ENCODE data around the gene HOXD12.

Gene HOXD12

GRCh38 chr2:176092270-176093144, 7.1 kb upstream of the HOXD12 start, which contains the start of gene HOXD13:
Gene HOXD13 (plus strand): TSS chr2:176092721. CDS start chr2:176092891, 170 bp downstream.
- H3K27me3 ChIP-seq (replicated peaks; ENCODE audit: insufficient read depth, low read length), result 0 out of 2 replicates have a peak, but pooled peaks cover 9% of the 10 kb centered on the region
- H3K9me2 ChIP-seq (replicated peaks; ENCODE audit: insufficient read depth, low read length), result no peaks in the 10 kb centered on the region
- no peaks in the 10 kb centered on the region for H4K20me1 ChIP-seq (ENCODE audit: insufficient read depth, low read length)
- H3F3A ChIP-seq (ENCODE audit: insufficient read depth, low read length), result peaks cover 17% of the 10 kb centered on the region
- no peak within 1 kb of the TSS for H3K27ac ChIP-seq (ENCODE audit: low read length)
- H3K4me1 ChIP-seq (ENCODE audit: low read length), result 0 out of 2 replicates have a peak, but pooled peaks cover 5% of the 10 kb centered on the region
- no peak within 1 kb of the TSS for H3K4me2 ChIP-seq (ENCODE audit: low read depth, low read length)
- H3K4me3 ChIP-seq (ENCODE audit: low read length), result no peak within 1 kb of the TSS
- H2AFZ ChIP-seq (ENCODE audit: low read length), result no peak within 1 kb of the TSS
- no peak for DNase-seq
- no peaks in the 10 kb centered on the region for H3K9me3 ChIP-seq (replicated peaks; ENCODE audit: insufficient read depth, low read length)
- H3K36me3 ChIP-seq (replicated peaks; ENCODE audit: insufficient read depth, low read length), result no peaks in the 10 kb centered on the region
- no peaks in the 10 kb centered on the region for H3K79me2 ChIP-seq (ENCODE audit: low read length)
- no peak within 1 kb of the TSS for H3K9ac ChIP-seq (ENCODE audit: low read length)
- TF ChIP-seq EZH2 (optimal IDR thresholded peaks at IDR 0.05; ENCODE audit: low read depth, low read length), result no peak
- no peak for TF ChIP-seq EZH2phosphoT487 (IDR thresholded peaks at IDR 0.05; ENCODE audit: low read length)
- TF ChIP-seq CTCF (IDR thresholded peaks at IDR 0.05; ENCODE audit: low read length), result no peak

GRCh38 chr2:176093145-176093897, 6.3 kb upstream of the HOXD12 start:
- Histone ChIP-seq H4K20me1 (ENCODE audit: insufficient read depth, low read length) (no peaks in the 10 kb centered on the region), H3K9ac (ENCODE audit: low read length) (no peak overlapping the region), H2AFZ (ENCODE audit: low read length) (no peak overlapping the region), H3K4me1 (ENCODE audit: low read length) (0 out of 2 replicates have a peak, but pooled peaks cover 5% of the 10 kb centered on the region), H3K4me3 (ENCODE audit: low read length) (no peak overlapping the region), H3K4me2 (ENCODE audit: low read depth, low read length) (no peak overlapping the region), H3F3A (ENCODE audit: insufficient read depth, low read length) (peaks cover 17% of the 10 kb centered on the region), H3K27ac (ENCODE audit: low read length) (no peak overlapping the region), H3K79me2 (ENCODE audit: low read length) (no peaks in the 10 kb centered on the region), H3K36me3 (replicated peaks; ENCODE audit: insufficient read depth, low read length) (no peaks in the 10 kb centered on the region), H3K9me2 (replicated peaks; ENCODE audit: insufficient read depth, low read length) (no peaks in the 10 kb centered on the region), H3K9me3 (replicated peaks; ENCODE audit: insufficient read depth, low read length) (no peaks in the 10 kb centered on the region), H3K27me3 (replicated peaks; ENCODE audit: insufficient read depth, low read length) (0 out of 2 replicates have a peak, but pooled peaks cover 9% of the 10 kb centered on the region)
- no peak for DNase-seq
- TF ChIP-seq EZH2phosphoT487 (IDR thresholded peaks at IDR 0.05; ENCODE audit: low read length), result no peak
- no peak for TF ChIP-seq EZH2 (optimal IDR thresholded peaks at IDR 0.05; ENCODE audit: low read depth, low read length)
- no peak for TF ChIP-seq CTCF (IDR thresholded peaks at IDR 0.05; ENCODE audit: low read length)

- no peak overlapping the region for H3K4me2 ChIP-seq (ENCODE audit: low read depth, low read length)
Measured at GRCh38 chr2:176093898-176094249, 5.7 kb upstream of the HOXD12 start.

More at GRCh38 chr2:176093898-176094249, 5.7 kb upstream of the HOXD12 start:
- H3F3A ChIP-seq (ENCODE audit: insufficient read depth, low read length), result peaks cover 17% of the 10 kb centered on the region
- H3K9me2 ChIP-seq (replicated peaks; ENCODE audit: insufficient read depth, low read length), result no peaks in the 10 kb centered on the region
- H3K9me3 ChIP-seq (replicated peaks; ENCODE audit: insufficient read depth, low read length), result no peaks in the 10 kb centered on the region
- no peak overlapping the region for H3K4me3 ChIP-seq (ENCODE audit: low read length)
- TF ChIP-seq EZH2 (optimal IDR thresholded peaks at IDR 0.05; ENCODE audit: low read depth, low read length), result no peak
- no peak for TF ChIP-seq EZH2phosphoT487 (IDR thresholded peaks at IDR 0.05; ENCODE audit: low read length)
- TF ChIP-seq CTCF (IDR thresholded peaks at IDR 0.05; ENCODE audit: low read length), result no peak
- H4K20me1 ChIP-seq (ENCODE audit: insufficient read depth, low read length), result no peaks in the 10 kb centered on the region
- H3K79me2 ChIP-seq (ENCODE audit: low read length), result no peaks in the 10 kb centered on the region
- no peaks in the 10 kb centered on the region for H3K36me3 ChIP-seq (replicated peaks; ENCODE audit: insufficient read depth, low read length)
- H3K27me3 ChIP-seq (replicated peaks; ENCODE audit: insufficient read depth, low read length), result peaks cover 5% of the 10 kb centered on the region; the same call in 1 of the 2 replicates
- H3K4me1 ChIP-seq (ENCODE audit: low read length), result 0 out of 2 replicates have a peak, but pooled peaks cover 5% of the 10 kb centered on the region
- no peak for DNase-seq
- no peak overlapping the region for H3K9ac ChIP-seq (ENCODE audit: low read length)
- no peak overlapping the region for H2AFZ ChIP-seq (ENCODE audit: low read length)
- no peak overlapping the region for H3K27ac ChIP-seq (ENCODE audit: low read length)

Measured in MM.1S (cell line).